Measurements from ENCODE around the gene ENG. TPM values are rescaled to one million over a fixed set of nuclear protein-coding genes. Genes with fewer than 3 reads are reported as not detected.

ENG gene
- total RNA-seq, 1 experiment from 2014 or later, result 25.1 TPM

DNA sequence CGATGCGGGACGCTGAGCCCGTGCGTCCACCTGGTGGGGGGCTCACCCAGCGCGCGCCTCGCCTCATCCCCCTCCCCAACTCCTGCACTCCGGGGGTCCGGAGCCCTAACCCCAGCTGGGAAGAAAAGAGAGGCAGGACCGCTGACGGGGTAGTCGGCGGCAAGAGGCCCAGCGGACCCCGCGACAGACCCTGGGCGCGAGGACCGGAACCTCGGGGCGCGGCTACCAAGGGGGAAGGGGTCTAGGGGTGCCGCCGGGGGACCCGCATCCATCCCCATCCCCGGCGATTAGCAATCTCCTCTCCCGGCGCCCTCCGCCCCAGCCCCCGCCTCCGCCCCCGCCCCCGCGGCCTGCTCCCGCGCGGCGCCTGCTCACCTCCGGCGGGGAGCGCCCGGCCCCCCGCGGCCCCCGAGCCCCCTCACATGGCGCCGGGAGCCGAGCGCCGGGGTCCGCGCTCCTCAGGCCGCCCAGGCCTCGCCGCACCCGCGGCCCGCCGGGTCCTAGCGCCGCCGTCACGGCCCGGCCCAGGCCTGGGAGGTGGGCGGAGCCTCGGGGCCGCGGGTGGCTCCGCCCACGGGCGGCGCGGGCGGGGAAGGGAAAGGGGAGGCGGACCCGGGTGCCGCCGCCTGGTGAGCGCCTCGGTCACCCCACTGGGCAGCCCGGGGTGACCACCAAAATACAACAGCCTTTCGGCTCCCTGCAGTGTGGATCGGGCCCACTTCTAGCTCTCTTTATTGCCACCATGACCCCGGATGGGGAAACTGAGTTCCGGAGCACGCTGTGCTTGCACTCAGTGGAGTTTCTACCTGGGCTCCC lies 44.9 kb upstream of the ENG start, which contains the start of gene ST6GALNAC6:
ST6GALNAC6 (minus strand) TSS at position 476 of the 816 bp plus-strand sequence. CDS start 1,622 bp downstream, outside the sequence.
- no peaks in the 10 kb centered on the region; the same call in 1 of the 2 replicates for H3K9me3 ChIP-seq (ENCODE audit: control insufficient read depth, insufficient read depth, low read depth, low read length)
- H3K4me1 ChIP-seq (ENCODE audit: control insufficient read depth, insufficient read depth, low read length), result peaks cover 23% of the 10 kb centered on the region
- POLR2A ChIA-PET, result no interaction called here
- H3K27me3 ChIP-seq (ENCODE audit: control insufficient read depth, insufficient read depth, low read length), result no peaks in the 10 kb centered on the region
- BruUV-seq (replicated peaks), result no TSS peak
- CTCF ChIA-PET, result interaction anchor here (1.0 kb wide), 1 partner anchor 17 kb away, joined by 3 read pairs; no protein-coding TSS in a partner anchor
- ATAC-seq, result peak; percentile 88
- peak within 1 kb of the TSS; percentile 66 to 70 for H3K4me3 ChIP-seq (ENCODE audit: low read depth in 2 of 2, low read length in 2 of 2)
- H3K36me3 ChIP-seq (ENCODE audit: control insufficient read depth, insufficient read depth, low read length), result peaks cover 4% of the 10 kb centered on the region; the same call in 1 of the 2 replicates
- TF ChIP-seq TCF7L2 (IDR thresholded peaks at IDR 0.05; ENCODE audit: low read depth, low read length) (no peak), CTCF (IDR thresholded peaks at IDR 0.05) (no peak), POLR2AphosphoS5 (IDR thresholded peaks at IDR 0.05; ENCODE audit: low read depth, low read length) (no peak), SIN3A (IDR thresholded peaks at IDR 0.05; ENCODE audit: borderline replicate concordance, insufficient read depth, low read depth, low read length) (no peak)
- TF ChIP-seq, protein P1, sequence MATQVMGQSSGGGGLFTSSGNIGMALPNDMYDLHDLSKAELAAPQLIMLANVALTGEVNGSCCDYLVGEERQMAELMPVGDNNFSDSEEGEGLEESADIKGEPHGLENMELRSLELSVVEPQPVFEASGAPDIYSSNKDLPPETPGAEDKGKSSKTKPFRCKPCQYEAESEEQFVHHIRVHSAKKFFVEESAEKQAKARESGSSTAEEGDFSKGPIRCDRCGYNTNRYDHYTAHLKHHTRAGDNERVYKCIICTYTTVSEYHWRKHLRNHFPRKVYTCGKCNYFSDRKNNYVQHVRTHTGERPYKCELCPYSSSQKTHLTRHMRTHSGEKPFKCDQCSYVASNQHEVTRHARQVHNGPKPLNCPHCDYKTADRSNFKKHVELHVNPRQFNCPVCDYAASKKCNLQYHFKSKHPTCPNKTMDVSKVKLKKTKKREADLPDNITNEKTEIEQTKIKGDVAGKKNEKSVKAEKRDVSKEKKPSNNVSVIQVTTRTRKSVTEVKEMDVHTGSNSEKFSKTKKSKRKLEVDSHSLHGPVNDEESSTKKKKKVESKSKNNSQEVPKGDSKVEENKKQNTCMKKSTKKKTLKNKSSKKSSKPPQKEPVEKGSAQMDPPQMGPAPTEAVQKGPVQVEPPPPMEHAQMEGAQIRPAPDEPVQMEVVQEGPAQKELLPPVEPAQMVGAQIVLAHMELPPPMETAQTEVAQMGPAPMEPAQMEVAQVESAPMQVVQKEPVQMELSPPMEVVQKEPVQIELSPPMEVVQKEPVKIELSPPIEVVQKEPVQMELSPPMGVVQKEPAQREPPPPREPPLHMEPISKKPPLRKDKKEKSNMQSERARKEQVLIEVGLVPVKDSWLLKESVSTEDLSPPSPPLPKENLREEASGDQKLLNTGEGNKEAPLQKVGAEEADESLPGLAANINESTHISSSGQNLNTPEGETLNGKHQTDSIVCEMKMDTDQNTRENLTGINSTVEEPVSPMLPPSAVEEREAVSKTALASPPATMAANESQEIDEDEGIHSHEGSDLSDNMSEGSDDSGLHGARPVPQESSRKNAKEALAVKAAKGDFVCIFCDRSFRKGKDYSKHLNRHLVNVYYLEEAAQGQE (IDR thresholded peaks at IDR 0.05; ENCODE audit: insufficient read depth in 1 of 2, low read depth in 2 of 2, low read length in 1 of 2), result no peak
- DNase-seq (ENCODE audit: low read depth, low spot score), result no peak
- intact Hi-C loops (cut with micrococcal nuclease; ENCODE audit: unreplicated experiment) (no loop called here), in situ Hi-C loops (cut with HindIII; ENCODE audit: low pct_unique_long_range_greater_than_20kb, low sequenced_read_pairs) (no loop called here)
- H3K27ac ChIP-seq (ENCODE audit: low read length), result peak within 1 kb of the TSS; percentile 84

DNA sequence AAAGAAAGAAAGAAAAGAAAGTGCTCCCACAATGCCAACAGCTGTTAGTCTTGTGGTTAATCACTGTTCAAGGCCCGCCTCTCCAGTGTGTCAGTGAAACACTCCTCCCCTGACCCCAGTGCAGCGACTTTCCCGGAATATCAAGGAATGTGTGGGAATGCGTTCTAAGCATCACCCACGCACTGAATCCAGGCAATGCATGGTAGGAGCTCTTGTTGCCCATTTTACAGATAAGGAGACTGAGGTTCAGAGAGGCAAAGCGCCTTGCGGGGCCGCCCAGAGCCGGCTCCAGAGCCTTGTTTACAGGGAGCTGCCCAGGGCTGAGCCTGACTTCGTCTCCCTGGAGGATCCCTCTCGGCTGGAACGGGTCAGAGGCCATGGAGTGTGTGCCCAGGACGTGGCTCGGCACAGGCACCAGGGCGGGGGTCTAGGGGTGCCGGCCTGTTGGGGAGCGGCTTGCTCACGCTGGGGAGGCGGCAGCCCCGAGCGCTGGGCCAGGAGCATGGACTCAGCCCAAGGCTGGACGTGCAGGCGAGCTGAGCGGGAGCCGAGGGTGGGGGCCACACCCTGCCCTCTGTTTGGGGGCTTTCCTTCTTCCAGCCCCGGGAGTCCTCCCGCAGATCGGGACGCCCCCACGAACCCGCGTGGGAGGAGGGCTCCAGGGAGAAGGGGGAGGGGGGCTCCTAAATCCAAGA lies 44.1 kb upstream of the ENG start:
- Histone ChIP-seq H3K4me3 (ENCODE audit: low read depth in 2 of 2, low read length in 2 of 2) (peak overlapping the region; percentile 66 to 70), H3K27me3 (ENCODE audit: control insufficient read depth, insufficient read depth, low read length) (no peaks in the 10 kb centered on the region), H3K27ac (ENCODE audit: low read length) (peak overlapping the region; percentile 74), H3K36me3 (ENCODE audit: control insufficient read depth, insufficient read depth, low read length) (peaks cover 7% of the 10 kb centered on the region; the same call in 1 of the 2 replicates), H3K9me3 (ENCODE audit: control insufficient read depth, insufficient read depth, low read depth, low read length) (no peaks in the 10 kb centered on the region; the same call in 1 of the 2 replicates), H3K4me1 (ENCODE audit: control insufficient read depth, insufficient read depth, low read length) (peaks cover 16% of the 10 kb centered on the region)
- in situ Hi-C loops (cut with HindIII; ENCODE audit: low pct_unique_long_range_greater_than_20kb, low sequenced_read_pairs), result no loop called here
- TF ChIP-seq TCF7L2 (IDR thresholded peaks at IDR 0.05; ENCODE audit: low read depth, low read length) (no peak), CTCF (IDR thresholded peaks at IDR 0.05) (no peak), POLR2AphosphoS5 (IDR thresholded peaks at IDR 0.05; ENCODE audit: low read depth, low read length) (no peak), SIN3A (IDR thresholded peaks at IDR 0.05; ENCODE audit: borderline replicate concordance, insufficient read depth, low read depth, low read length) (no peak)
- TF ChIP-seq, protein P1 (IDR thresholded peaks at IDR 0.05; ENCODE audit: insufficient read depth in 1 of 2, low read depth in 2 of 2, low read length in 1 of 2), result no peak
- peak; percentile 35 for ATAC-seq
- BruUV-seq (replicated peaks), result no TSS peak
- ChIA-PET POLR2A (no interaction called here), CTCF (interaction anchor here (0.6 to 1.0 kb wide), 2 partner anchors 16 to 58 kb away, joined by 3 read pairs; no protein-coding TSS in a partner anchor)
- intact Hi-C loops (cut with micrococcal nuclease; ENCODE audit: unreplicated experiment), result no loop called here
- DNase-seq (ENCODE audit: low read depth, low spot score), result no peak
